DOHH2 (cell line): Measurements from ENCODE around the gene ICAM1.
A peak's percentile ranks its signal among the peaks of the same experiment; 100 is the strongest.

Experiments
- H3F3A ChIP-seq: fragments of 200-600 bp; sonication (generic), shearing (Covaris generic); 2 replicates; pipeline ENCODE4 v1.6.0; 2016; ENCODE audit warnings: antibody characterized with exemption, mild to moderate bottlenecking; ENCODE audit not compliant: control insufficient read depth, insufficient read depth
- H3K27ac ChIP-seq: fragments of 200-600 bp; sonication (generic); 2 replicates; pipeline ENCODE4 v1.5.1; 2014; ENCODE audit warnings: low read depth, mild to moderate bottlenecking, low read length, moderate library complexity
- H3K27me3 ChIP-seq: fragments of 200-600 bp; sonication (generic); 2 replicates; pipeline ENCODE4 v1.6.1; 2014; ENCODE audit warnings: mild to moderate bottlenecking, low read length, mixed read lengths; ENCODE audit not compliant: control insufficient read depth
- H3K36me3 ChIP-seq: fragments of 200-600 bp; sonication (generic); 2 replicates; pipeline ENCODE4 v1.6.1; 2014; ENCODE audit warnings: mild to moderate bottlenecking, low read length, moderate library complexity, mixed read lengths; ENCODE audit not compliant: control insufficient read depth
- H3K4me1 ChIP-seq: fragments of 200-600 bp; sonication (generic); 2 replicates; pipeline ENCODE4 v1.6.1; 2014; ENCODE audit warnings: mild to moderate bottlenecking, low read length, mixed read lengths; ENCODE audit not compliant: control insufficient read depth
- H3K4me2 ChIP-seq: fragments of 200-600 bp; sonication (generic); 2 replicates; pipeline ENCODE4 v1.6.0; 2014; ENCODE audit warnings: mild to moderate bottlenecking, low read length, moderate library complexity
- H3K4me3 ChIP-seq: fragments of 200-600 bp; sonication (generic); 2 replicates; pipeline ENCODE4 v1.5.1; 2014; ENCODE audit warnings: mild to moderate bottlenecking, low read length, mixed read lengths
- H3K79me2 ChIP-seq: fragments of 200-600 bp; sonication (generic); 2 replicates; pipeline ENCODE4 v1.6.1; 2014; ENCODE audit warnings: mild to moderate bottlenecking, low read length, mixed read lengths; ENCODE audit not compliant: control insufficient read depth
- H3K9me2 ChIP-seq: fragments of 200-600 bp; sonication (generic); replicated peaks from 2 replicates; pipeline ENCODE4 v1.6.1; 2014; ENCODE audit warnings: mild to moderate bottlenecking, low read length, mixed read lengths; ENCODE audit not compliant: control insufficient read depth
- H3K9me3 ChIP-seq: fragments of 200-600 bp; sonication (generic); 2 replicates; pipeline ENCODE4 v1.6.1; 2014; ENCODE audit warnings: antibody characterized with exemption, low read length, mixed read lengths; ENCODE audit not compliant: control insufficient read depth, insufficient read depth
- H4K20me1 ChIP-seq: fragments of 200-600 bp; sonication (generic); 2 replicates; pipeline ENCODE4 v1.6.0; 2014; ENCODE audit warnings: low read depth, mild to moderate bottlenecking, antibody characterized with exemption, low read length, moderate library complexity; ENCODE audit not compliant: control insufficient read depth, insufficient read depth
- CTCF ChIP-seq: fragments of 200-600 bp; sonication (generic); IDR thresholded peaks from one replicate; pipeline ENCODE4 v1.5.1; 2014; ENCODE audit warnings: antibody characterized with exemption, mild to moderate bottlenecking, low read depth, low read length; ENCODE audit not compliant: poor library complexity, severe bottlenecking
- EZH2phosphoT487 ChIP-seq: fragments of 200-600 bp; sonication (generic); IDR thresholded peaks from 2 replicates; pipeline ENCODE4 v1.6.1; 2017; ENCODE audit warnings: borderline replicate concordance, mild to moderate bottlenecking, antibody characterized with exemption, low read length, moderate library complexity, mixed read lengths

ICAM1 gene

DNA sequence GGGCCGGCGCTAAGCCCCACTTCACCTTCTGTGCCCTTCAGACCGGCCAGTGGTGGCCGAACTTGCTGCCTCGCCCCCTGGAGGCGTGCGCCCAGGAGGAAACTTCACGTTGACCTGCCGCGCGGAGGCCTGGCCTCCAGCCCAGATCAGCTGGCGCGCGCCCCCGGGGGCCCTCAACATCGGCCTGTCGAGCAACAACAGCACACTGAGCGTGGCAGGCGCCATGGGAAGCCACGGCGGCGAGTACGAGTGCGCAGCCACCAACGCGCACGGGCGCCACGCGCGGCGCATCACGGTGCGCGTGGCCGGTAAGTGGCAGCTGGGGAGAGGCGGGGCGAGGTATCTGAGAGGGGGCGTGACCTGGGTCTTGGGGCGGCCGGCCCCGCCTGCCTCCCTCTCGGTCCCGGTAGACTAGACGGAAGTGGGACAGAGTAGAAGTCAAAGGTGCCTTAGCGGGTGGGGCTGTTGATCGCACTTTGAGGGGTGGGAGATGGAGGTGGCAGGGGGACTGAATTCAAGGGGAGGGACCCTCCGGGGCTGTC, 24.5 kb downstream of the ICAM1 start:
- Histone ChIP-seq H3K9me3 (no peaks in the 10 kb centered on the region), H3F3A (no peaks in the 10 kb centered on the region), H3K9me2 (no peaks in the 10 kb centered on the region), H3K4me1 (peaks cover 42% of the 10 kb centered on the region), H3K4me2 (peak overlapping the region; percentile 97), H3K79me2 (no peaks in the 10 kb centered on the region), H3K27me3 (peaks cover 18% of the 10 kb centered on the region), H4K20me1 (no peaks in the 10 kb centered on the region), H3K27ac (no peak overlapping the region), H3K4me3 (peak overlapping the region; percentile 67), H3K36me3 (no peaks in the 10 kb centered on the region; the same call in 1 of the 2 replicates)
- TF ChIP-seq CTCF: peak; percentile 27
- no peak for TF ChIP-seq EZH2phosphoT487

DNA sequence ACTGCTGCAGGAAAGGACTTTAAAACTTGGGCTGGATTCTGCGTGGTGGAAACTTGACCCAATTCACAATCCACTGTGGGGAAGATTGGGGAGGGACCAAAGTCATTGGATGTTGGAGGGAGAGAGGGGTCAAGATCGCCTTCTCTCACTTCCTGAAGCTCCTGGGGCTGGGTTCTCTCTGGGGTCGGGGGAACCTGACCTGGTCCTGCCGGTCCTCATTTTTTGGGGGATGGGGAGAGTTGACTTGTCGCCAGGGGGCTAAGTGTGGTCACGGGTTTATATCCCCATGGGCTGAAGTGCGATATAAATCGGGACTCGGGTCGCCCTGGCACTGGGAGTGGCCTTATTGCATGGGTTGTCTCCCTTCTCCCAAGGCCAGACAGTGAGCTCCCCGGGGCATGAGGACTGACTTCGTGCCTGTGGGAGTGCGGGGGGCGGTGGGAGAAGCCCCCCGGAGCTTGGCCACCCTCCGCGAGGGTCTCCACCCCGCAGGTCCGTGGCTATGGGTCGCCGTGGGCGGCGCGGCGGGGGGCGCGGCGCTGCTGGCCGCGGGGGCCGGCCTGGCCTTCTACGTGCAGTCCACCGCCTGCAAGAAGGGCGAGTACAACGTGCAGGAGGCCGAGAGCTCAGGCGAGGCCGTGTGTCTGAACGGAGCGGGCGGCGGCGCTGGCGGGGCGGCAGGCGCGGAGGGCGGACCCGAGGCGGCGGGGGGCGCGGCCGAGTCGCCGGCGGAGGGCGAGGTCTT, 25.1 kb downstream of the ICAM1 start:
- Histone ChIP-seq H3K4me2 (peak overlapping the region; percentile 97), H3K4me3 (peak overlapping the region; percentile 67), H4K20me1 (no peaks in the 10 kb centered on the region), H3K79me2 (no peaks in the 10 kb centered on the region), H3K4me1 (peaks cover 36% of the 10 kb centered on the region), H3K36me3 (no peaks in the 10 kb centered on the region; the same call in 1 of the 2 replicates), H3F3A (no peaks in the 10 kb centered on the region), H3K9me3 (no peaks in the 10 kb centered on the region), H3K27ac (no peak overlapping the region), H3K27me3 (peaks cover 11% of the 10 kb centered on the region), H3K9me2 (no peaks in the 10 kb centered on the region)
- TF ChIP-seq EZH2phosphoT487 (no peak), CTCF (no peak)

- no peak overlapping the region for H3K27ac ChIP-seq
- H4K20me1 ChIP-seq: no peaks in the 10 kb centered on the region
- H3K4me1 ChIP-seq: peaks cover 19% of the 10 kb centered on the region
- no peaks in the 10 kb centered on the region for H3F3A ChIP-seq
- H3K36me3 ChIP-seq: no peaks in the 10 kb centered on the region
- no peaks in the 10 kb centered on the region for H3K79me2 ChIP-seq
- H3K4me3 ChIP-seq: no peak overlapping the region
- H3K9me2 ChIP-seq: no peaks in the 10 kb centered on the region
- no peaks in the 10 kb centered on the region; the same call in 1 of the 2 replicates for H3K27me3 ChIP-seq
- no peak for TF ChIP-seq CTCF
- no peak for TF ChIP-seq EZH2phosphoT487
- no peaks in the 10 kb centered on the region for H3K9me3 ChIP-seq
- no peak overlapping the region for H3K4me2 ChIP-seq
Observed at GRCh38 chr19:10299545-10300458, 28.9 kb downstream of the ICAM1 start.
